Liver (tissue), 3 donors: ENCODE measurements around the gene NAP1L4.

ENCODE experiments used
- CTCF ChIP-seq: fragments of 150-350 bp; IDR thresholded peaks from 2 replicates; pipeline ENCODE4 v1.5.1; 2017; ENCODE audit warnings: improper control_type of control experiment, low read depth, low read length; ENCODE audit not compliant: missing input control
- FOXA1 ChIP-seq: IDR thresholded peaks from 2 replicates; pipeline ENCODE4 v1.6.1; 2016; ENCODE audit warnings: antibody characterized with exemption
- FOXA2 ChIP-seq: IDR thresholded peaks from 2 replicates; pipeline ENCODE4 v1.6.1; 2016; ENCODE audit warnings: antibody characterized with exemption
- RAD21 ChIP-seq, 2 donors: IDR thresholded peaks; 2 replicates each; pipeline ENCODE4 v1.6.1; 2016; ENCODE audit warnings: antibody characterized with exemption in 2 of 2, mild to moderate bottlenecking in 2 of 2
- RXRA ChIP-seq, 2 donors: IDR thresholded peaks; 2 replicates each; pipeline ENCODE4 v1.6.1; 2017 to 2018; ENCODE audit warnings: antibody characterized with exemption in 2 of 2, mild to moderate bottlenecking in 1 of 2
- SP1 ChIP-seq: IDR thresholded peaks from 2 replicates; pipeline ENCODE4 v1.6.1; 2018; ENCODE audit warnings: antibody characterized with exemption, mild to moderate bottlenecking
- donor health status: healthy.
- donor health status: healthy.

GRCh38 chr11:2897048-2897447 lies 95.1 kb downstream of the NAP1L4 start:
- no peak for TF ChIP-seq CTCF
- TF ChIP-seq SP1, result no peak
- no peak for TF ChIP-seq FOXA2
- no peak for TF ChIP-seq RAD21 (IDR thresholded peaks at IDR 0.05)
- no peak for TF ChIP-seq FOXA1
- no peak for TF ChIP-seq RXRA (IDR thresholded peaks at IDR 0.05)
